SK-N-SH treated with all-trans-retinoic acid at 6 μM for 48 hours (cell line): ENCODE results near the gene SYNE1.
"Not testable (repeated sequence)": the region's sequence is repeated elsewhere in the genome, so short reads cannot be mapped to it uniquely, and the experiment has no call there.

Experiments used
- ATAC-seq: fragments of 200-7000 bp; cut with Tn5 transposase; 3 replicates; pipeline ENCODE4 v1.9.1; 2020; ENCODE audit warnings: mild to moderate bottlenecking, moderate library complexity
- ARNTL ChIP-seq: fragments of 450-650 bp; formaldehyde crosslinking; IDR thresholded peaks from 2 replicates; pipeline ENCODE4 v1.5.0; 2020; ENCODE audit warnings: low read depth, mild to moderate bottlenecking, moderate library complexity, borderline replicate concordance
- BACH2 ChIP-seq: fragments of 250-450 bp; sonication (Bioruptor Pico); IDR thresholded peaks from 2 replicates; pipeline ENCODE4 v1.9.0; 2021; ENCODE audit warnings: mild to moderate bottlenecking, borderline replicate concordance
- CREB5 ChIP-seq: fragments of 250-450 bp; sonication (Bioruptor Pico); IDR thresholded peaks from 2 replicates; pipeline ENCODE4 v1.5.1; 2020; ENCODE audit warnings: low read depth, mild to moderate bottlenecking, moderate library complexity
- ESRRG ChIP-seq: fragments of 250-450 bp; sonication (Bioruptor Pico); IDR thresholded peaks from 2 replicates; pipeline ENCODE4 v1.6.1; 2021; ENCODE audit warnings: mild to moderate bottlenecking
- ISL1 ChIP-seq: fragments of 250-450 bp; sonication (Bioruptor Pico); IDR thresholded peaks from 2 replicates; pipeline ENCODE4 v2.1.2; 2022; ENCODE audit warnings: mild to moderate bottlenecking, moderate library complexity
- OSR1 ChIP-seq: fragments of 250-450 bp; sonication (Bioruptor Pico); IDR thresholded peaks from 2 replicates; pipeline ENCODE4 v1.8.0; 2022; ENCODE audit warnings: moderate library complexity, mild to moderate bottlenecking, inconsistent platforms
- POU6F1 ChIP-seq: fragments of 250-450 bp; sonication (Bioruptor Pico); IDR thresholded peaks from 2 replicates; pipeline ENCODE4 v1.8.0; 2021; ENCODE audit warnings: low read depth, mild to moderate bottlenecking, moderate library complexity, borderline replicate concordance
- PPARA ChIP-seq: fragments of 250-450 bp; sonication (Bioruptor Pico); IDR thresholded peaks from 2 replicates; pipeline ENCODE4 v1.5.0; 2020; ENCODE audit warnings: mild to moderate bottlenecking, borderline replicate concordance
- RARB ChIP-seq: fragments of 250-450 bp; sonication (Bioruptor Pico); IDR thresholded peaks from 2 replicates; pipeline ENCODE4 v1.8.0; 2021; ENCODE audit warnings: mild to moderate bottlenecking, moderate library complexity
- SNAI2 ChIP-seq: fragments of 250-450 bp; sonication (Bioruptor Pico); IDR thresholded peaks from 2 replicates; pipeline ENCODE4 v1.5.0; 2020; ENCODE audit warnings: mild to moderate bottlenecking, moderate library complexity
- TCF4 ChIP-seq: fragments of 250-450 bp; sonication (Bioruptor Pico); IDR thresholded peaks from 2 replicates; pipeline ENCODE4 v1.8.0; 2021; ENCODE audit warnings: mild to moderate bottlenecking, moderate library complexity, borderline replicate concordance
- TOX ChIP-seq: fragments of 250-450 bp; sonication (Bioruptor Pico); IDR thresholded peaks from 2 replicates; pipeline ENCODE4 v1.8.0; 2021; ENCODE audit warnings: mild to moderate bottlenecking, moderate library complexity, borderline replicate concordance
- TSHZ2 ChIP-seq: fragments of 250-450 bp; sonication (Bioruptor Pico); IDR thresholded peaks from 2 replicates; pipeline ENCODE4 v1.5.0; 2020; ENCODE audit warnings: mild to moderate bottlenecking, moderate library complexity
- ZC3H10 ChIP-seq: fragments of 250-450 bp; sonication (Bioruptor Pico); IDR thresholded peaks from 2 replicates; pipeline ENCODE4 v1.5.1; 2021; ENCODE audit warnings: mild to moderate bottlenecking, moderate library complexity
- ZFP3 ChIP-seq: fragments of 250-450 bp; sonication (Bioruptor Pico); IDR thresholded peaks from 2 replicates; pipeline ENCODE4 v1.5.0; 2020; ENCODE audit warnings: mild to moderate bottlenecking, moderate library complexity
- ZNF565 ChIP-seq: fragments of 450-650 bp; formaldehyde crosslinking; conservative IDR thresholded peaks from 2 replicates; pipeline ENCODE4 v1.5.0; 2020; ENCODE audit warnings: low read depth, mild to moderate bottlenecking, moderate library complexity
- ZNF70 ChIP-seq: fragments of 450-650 bp; formaldehyde crosslinking; IDR thresholded peaks from 2 replicates; pipeline ENCODE4 v1.5.0; 2020; ENCODE audit warnings: mild to moderate bottlenecking, moderate library complexity

The SYNE1 gene

GRCh38 chr6:152648105-152648504 is 10.9 kb upstream of the SYNE1 start (continued):
- TF ChIP-seq TSHZ2 (CRISPR knock-in tag): no peak

- not testable (repeated sequence) for ATAC-seq
Observed at GRCh38 chr6:152646732-152647131, 9.6 kb upstream of the SYNE1 start.

- ATAC-seq: peak; percentile 100
- TF ChIP-seq POU6F1 (no peak), ZNF70 (no peak), ZFP3 (CRISPR knock-in tag) (no peak), TCF4 (CRISPR knock-in tag) (no peak), ARNTL (CRISPR knock-in tag) (no peak)
Observed at GRCh38 chr6:152642578-152643375, 5.6 kb upstream of the SYNE1 start.

GRCh38 chr6:152636609-152637295 is 410 bp downstream of the SYNE1 start:
- ATAC-seq: peak; percentile 84
- no peak for TF ChIP-seq TSHZ2 (CRISPR knock-in tag)
- no peak for TF ChIP-seq ZNF565 (CRISPR knock-in tag)
- TF ChIP-seq ESRRG (CRISPR knock-in tag): no peak
- no peak for TF ChIP-seq ISL1 (CRISPR knock-in tag)
- TF ChIP-seq BACH2 (CRISPR knock-in tag): no peak
- TF ChIP-seq OSR1 (CRISPR knock-in tag): no peak
- TF ChIP-seq ARNTL (CRISPR knock-in tag): no peak
- TF ChIP-seq ZFP3 (CRISPR knock-in tag): no peak
- no peak for TF ChIP-seq ZC3H10 (CRISPR knock-in tag)
- no peak for TF ChIP-seq CREB5
- no peak for TF ChIP-seq SNAI2 (CRISPR knock-in tag)
- no peak for TF ChIP-seq RARB
- TF ChIP-seq TOX: no peak
- no peak for TF ChIP-seq PPARA (CRISPR knock-in tag)
